GM21447 (cell line): ENCODE data around the gene PSMA2.

Source experiments
- ATAC-seq: cut with Tn5 transposase; IDR thresholded peaks from one replicate; pipeline ENCODE4 v1.9.1; 2021; ENCODE audit not compliant: unreplicated experiment

Gene PSMA2

DNA sequence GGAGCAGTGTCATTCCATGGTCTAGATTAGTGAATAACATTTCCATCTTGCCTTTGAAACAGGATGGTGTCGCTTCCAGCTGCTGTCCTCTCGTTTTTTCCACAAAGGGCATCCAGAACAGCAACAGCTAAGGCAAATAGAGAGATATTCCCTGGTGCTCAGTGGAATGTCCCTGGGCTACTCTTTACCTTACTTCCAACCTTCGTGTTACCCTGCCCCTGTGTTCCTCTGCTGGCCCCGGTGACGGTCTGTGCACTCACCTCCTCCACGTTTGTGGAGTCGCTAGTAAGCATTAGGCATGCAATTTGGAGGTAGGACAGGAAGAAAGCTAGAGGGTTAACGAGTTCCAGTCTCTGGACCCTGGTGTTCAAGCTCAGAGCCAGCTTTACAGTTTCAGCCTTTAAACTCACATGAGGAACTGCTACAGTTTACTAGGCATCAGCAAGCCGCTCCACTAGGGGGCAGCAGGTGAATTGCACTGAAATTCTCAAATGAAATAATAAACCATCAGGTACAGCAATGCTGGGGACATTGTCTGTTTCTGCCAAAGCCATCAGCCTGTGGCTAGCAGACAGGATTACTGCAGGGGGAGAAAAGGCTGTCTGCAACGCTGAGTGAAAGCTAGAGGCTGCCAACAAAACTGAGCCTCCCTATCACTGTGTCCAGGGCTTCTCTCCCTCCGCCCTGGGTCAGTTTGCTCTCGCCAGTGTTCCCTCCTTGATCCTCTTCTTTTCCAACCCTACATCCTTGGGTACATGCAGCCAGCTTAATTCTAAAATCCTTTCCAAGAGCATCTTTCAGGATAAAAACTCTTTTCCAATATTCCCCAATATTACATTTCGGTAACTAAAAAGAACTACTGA is 9.2 kb upstream of the PSMA2 start:
- ATAC-seq: peak; percentile 43

DNA sequence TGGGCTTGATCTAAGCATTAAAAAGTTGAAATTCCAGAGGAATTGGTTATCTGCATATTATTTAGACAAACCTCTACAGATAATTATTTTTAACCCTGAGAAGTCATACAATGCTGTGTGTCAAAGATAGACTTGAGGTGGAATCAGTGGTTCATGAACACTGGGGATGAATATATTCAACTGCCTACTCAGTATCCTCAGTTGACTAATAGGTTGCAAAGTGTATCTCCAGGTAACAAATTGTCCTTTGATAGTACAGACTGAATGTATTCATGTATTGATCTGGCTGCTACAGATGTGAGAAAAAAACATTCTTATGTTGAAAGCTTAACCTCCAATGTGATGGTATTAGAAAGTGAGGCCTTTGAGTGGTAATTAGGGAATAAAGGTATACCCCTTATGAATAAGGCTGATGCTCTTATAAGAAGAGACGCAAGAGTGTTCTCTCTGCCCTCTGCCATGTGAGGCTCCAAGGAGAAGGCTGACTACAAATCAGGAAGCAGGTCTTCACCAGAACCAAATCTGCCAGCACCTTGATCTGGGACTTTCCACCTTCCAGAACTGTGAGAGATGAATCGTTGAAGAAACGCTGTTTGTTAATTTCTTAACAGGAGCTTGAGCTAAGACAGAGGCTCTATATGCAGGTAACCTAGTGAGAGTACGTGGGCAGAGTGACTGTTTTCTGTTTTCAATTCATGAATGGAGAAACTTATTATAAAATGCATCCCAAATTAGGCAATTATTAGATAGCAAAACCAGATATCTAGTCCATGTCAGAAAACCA is 7.7 kb upstream of the PSMA2 start:
- ATAC-seq: no peak

DNA sequence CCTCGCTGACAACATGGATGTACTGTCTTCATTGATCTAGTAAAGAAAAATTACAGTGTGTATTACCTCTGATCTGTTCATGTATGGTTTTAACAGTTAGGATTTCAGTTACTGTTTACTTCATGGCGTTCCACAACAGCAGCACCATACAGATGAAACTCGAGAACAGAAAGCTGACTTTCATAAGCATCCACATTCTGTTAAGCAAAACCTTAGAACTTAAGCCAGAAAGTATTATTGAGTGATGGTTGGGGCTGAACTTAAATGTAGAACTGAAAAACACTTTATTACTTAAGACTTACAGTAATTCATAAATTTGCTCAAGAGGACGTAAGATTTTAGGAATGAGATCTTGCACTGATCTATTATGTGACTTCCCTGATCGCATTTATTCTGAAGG is 3.9 kb upstream of the PSMA2 start:
- no peak for ATAC-seq

DNA sequence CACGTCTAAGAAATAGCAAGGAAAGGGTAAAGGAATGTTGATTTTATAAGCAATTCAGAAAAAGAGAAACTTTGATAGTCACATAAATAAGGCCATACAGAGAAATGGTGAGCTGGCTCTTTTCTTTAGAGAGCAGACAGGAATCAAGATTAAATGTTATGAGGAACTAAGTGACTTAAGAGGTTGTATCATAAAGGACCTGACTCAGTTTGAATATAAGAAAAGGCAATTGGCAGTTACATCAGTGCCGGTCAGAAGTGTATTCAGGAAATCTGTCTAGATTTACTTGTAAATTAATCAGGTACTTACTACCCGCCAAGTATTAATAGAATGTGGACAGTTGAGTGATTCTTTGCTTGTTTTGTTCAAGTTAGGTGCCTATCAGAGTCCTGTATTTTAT is 2.3 kb upstream of the PSMA2 start:
- ATAC-seq: no peak

DNA sequence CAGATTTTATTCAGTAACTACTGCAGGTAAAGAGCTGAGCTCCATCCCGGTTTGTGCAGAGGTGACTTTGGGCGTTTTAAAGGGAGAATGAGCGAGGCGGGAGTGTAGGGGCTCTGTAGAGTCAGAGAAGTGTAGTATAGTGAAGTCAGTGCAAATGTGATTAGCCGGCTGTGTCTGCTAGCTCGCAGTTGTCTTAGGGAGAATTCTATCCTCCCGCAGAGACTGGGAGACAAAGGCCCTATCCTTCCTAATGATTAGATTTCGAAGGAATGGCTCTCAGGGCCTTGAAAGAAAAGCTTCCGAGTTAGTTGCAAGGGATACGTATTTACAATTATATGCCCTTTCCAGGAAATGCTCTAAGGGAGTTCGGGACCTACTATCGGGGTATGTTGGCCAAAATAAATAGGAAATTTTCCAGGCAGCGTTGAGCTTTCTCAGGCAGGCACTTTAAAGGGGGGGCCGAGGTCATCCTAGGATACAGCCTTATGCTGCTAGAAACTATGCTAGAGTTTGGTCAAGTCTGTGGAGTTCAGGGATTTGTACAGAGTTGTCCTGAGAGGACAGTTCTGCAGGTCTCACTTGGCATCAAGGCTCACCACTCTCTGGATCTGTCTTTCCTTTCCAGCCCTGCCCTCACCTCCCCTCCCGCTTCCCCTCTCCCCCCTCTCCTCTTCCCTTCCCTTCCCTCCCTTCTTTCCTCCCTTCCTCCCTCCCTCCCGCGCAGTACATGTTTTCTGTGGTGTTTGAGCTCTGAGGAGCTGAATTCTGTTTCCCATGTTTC is 1.0 kb upstream of the PSMA2 start:
- ATAC-seq: peak; percentile 22

DNA sequence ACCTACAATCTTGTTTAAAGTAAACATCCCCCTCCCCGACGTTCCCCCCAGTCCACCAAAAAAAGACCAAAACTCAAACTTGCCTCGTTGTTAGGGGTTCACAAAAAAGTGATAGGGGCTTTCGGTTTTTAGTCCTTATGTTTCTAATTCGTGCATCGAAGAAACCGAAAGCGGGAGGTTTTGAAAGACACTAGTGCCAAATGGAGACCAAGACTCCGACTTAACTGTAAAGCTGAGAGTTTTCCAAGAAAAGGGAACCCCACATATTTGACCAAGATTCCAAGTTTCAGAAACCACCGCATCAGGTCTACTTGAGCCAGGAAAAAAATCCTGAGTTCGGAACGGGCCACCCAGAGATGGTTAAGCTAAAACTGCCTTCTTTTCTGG is 534 bp downstream of the PSMA2 start:
- no peak for ATAC-seq

DNA sequence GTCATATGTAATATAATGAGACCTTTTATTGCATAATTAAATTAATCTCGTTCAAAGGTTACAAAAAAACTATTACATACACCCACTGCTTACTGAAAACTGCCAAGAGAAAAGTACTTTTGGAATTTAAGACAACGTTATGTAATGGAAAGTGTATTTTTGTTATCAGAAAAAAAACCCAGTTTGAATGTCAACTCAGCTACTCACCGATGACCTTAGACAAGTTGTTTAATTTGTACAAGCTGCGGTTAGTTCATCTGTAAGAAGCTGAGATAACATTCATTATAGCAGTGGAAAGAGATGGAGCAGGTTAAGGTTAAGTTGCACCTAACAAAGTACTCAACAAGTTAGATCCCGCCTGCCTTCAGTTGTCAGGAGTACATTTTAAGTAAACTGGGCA is 1.1 kb downstream of the PSMA2 start:
- ATAC-seq: no peak

DNA sequence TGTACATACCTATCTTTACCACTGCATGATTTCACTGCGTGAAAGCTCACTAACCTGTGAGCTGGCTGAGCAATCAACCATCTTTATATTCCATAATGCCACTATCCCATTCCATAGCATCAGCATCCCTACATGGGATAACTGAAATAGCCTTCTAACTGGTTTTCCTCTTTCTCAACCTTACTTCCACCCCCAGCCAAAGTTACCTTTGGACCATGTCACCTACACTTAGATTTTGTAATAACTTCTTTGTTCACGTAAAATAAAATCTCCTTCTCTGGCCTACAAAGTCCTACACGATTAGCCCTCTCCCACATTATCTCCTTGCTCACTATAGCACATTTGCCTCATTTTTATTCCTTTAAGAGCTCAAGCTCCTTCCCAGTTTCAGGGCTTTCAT is 2.5 kb downstream of the PSMA2 start:
- no peak for ATAC-seq

DNA sequence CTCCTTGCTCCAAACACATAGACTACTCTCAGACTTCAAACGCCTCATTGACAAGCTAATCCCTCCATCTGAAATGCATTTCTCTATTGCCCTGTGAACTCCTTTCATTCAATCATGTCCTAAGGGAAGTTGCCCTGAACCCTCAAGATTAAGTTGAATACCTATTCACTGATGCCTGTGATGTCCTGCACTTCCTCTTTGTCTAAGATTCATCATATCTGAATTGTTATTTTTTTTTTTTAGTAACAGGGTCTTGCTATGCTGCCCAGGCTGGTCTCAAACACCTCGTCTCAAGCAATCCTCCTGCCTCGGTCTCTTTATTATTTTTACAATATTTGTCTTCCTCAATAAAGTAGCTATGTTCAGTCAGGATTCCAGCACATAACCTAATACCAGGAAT is 3.2 kb downstream of the PSMA2 start:
- no peak for ATAC-seq

DNA sequence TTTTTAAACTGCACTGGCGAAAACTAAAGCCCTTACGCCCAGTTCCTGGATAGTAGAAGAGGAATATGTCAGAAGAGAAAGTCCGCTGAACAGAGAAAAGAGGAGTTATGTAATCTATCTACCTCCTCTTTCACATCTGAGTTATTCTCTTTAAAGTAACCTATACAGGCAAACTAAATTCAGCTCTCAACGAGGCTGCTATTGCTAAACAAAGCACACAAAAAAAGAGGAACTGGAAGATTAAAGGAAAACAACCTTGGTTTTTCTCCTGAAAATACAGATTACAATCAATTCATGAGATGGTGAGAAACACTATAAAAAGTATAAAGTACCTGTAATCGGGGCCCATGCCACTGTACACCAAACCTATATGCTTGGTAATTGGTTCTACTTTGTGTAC is 5.8 kb downstream of the PSMA2 start:
- ATAC-seq: no peak

DNA sequence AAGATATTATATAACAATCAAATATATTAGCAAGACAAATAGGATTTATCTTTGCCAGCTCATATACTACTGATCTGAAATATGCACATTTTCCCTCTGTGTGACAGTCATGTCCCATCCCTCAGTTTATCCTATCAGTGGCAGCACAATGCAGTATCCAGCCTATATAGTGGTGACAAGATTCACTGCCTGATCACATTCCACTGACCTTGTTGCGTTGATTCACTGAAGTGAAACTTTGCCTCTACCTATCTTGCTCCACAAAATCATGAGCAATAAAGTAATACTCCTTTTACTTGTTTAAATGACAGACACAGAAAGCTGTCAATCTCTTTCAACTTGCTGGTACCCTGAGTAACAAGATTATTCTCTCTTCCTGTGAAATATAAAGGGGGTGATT is 6.3 kb downstream of the PSMA2 start:
- ATAC-seq: no peak

DNA sequence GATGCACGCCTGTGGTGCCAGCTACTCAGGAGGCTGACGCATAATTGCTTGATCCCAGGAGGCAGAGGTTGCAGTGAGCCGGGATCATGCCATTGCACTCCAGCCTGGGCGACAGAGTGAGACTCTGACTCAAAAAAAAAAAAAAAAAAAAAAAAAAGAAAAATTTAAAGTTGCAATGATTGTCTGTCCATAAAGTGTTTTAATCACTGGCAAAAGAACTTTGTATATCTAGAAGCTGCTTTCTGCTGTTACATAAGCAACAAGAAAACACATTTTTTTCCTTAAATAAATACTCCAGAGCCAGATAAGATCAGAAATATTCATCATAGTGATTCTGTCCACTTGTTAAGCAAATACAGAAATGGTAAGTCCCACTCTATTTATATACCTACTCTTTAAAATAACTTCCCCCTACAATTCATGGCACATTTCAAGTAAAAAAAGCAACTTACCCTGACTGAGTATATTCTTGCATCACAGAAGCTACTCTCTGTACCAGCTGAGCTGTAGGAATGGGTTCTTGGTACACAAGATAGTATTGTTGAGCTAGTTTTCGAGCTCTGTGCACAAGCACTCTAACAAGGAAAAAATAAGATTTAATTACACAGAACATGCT is 7.6 kb downstream of the PSMA2 start:
- ATAC-seq: no peak

DNA sequence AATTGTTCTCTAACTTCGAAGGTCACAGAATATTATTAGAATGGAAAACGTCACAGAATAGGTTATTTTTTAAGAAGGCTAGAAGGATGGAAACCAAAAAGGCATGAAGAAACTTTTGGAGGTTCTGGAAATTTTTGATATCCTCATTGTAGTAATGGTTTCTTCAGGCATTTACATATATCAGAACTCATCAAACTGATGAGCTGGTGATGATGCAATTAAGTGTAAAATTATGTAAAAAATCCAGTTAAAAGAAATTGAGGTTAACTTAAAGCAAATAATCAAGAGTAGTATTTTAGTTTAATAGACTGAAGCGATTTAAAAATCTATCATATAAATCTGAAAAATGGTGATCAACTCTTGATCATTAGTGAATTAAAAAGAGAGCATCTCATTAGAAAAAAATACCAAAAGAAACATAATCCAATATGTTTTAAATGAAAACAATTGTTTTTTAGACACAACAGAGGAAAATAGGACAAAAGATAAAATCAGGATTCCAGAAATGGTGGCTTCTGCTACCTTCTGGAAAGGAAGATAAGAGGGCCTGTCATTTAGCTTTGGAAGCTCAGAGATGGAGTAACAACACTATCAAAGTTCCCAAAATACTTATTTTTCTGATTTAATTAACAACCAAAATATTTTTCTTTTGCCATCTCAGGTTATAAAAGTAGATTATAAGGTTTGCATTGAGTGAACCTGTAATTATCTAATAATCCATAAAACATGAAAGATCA is 9.8 kb downstream of the PSMA2 start:
- no peak for ATAC-seq

DNA sequence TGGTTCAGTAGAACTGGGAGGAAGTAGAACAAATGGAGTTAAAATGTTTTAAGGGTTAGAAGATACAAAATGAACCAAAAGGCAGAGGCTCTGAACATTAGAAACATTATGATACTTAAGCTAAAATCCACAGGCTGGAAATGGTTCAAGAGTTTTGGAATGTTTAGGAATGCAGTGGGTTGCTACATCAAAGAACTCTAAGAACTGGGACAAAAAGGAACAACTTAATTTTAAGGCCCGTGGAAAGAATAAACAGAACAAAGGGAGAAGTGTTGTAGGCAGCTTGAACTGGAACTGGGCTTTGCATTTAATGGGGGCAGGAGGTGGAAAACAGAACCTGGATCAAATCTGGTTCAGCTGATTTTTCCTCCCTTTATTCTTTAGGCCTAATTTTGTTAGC is 16.6 kb downstream of the PSMA2 start:
- ATAC-seq: no peak

DNA sequence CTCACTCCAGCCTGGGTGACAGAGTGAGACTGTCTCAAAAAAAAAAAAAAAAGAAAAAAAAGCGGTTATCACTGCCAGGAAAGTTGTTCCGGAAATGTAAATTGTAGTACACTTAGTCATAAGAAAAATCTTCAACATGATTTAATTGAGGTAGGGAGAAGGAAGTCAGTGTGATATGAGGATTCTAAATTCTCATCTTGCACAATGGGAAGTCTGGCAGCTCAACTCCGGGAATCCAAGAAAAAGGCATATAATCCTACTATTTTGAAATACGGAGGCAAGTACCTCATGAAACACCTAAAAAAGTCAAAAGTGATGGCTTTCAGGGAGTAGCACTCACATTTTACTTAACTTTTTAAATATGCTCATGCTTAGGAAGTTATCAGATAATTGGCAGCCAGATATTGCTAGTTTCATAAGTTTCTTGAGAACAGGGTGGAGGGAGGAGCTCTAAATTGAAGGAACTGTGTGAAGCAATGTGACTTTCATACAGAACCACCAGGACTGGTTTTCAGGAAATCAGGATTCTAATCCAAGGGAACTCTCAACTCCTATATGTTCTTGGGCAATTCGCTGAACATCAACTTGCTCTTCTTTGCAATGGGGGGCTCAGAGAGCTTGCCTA is 17.4 kb downstream of the PSMA2 start:
- no peak for ATAC-seq

DNA sequence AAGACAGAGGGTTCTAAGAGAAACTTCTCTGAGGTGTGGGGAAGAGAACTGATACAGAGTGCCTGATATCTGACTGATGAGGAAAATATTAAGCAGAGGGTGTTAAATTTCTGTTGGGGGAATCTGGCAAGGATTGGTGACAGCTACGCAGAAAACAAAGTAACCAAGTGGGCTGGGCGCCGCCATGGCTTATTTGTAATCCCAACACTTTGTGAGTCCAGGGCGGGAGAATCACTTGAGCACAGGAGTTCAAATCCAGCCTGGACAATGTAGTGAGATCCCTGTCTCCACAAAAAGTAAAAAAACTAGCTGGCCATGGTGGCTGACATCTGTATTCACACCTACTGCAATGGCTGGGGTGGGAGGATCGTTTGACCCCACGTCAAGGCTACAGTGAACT is 18.0 kb downstream of the PSMA2 start:
- no peak for ATAC-seq

DNA sequence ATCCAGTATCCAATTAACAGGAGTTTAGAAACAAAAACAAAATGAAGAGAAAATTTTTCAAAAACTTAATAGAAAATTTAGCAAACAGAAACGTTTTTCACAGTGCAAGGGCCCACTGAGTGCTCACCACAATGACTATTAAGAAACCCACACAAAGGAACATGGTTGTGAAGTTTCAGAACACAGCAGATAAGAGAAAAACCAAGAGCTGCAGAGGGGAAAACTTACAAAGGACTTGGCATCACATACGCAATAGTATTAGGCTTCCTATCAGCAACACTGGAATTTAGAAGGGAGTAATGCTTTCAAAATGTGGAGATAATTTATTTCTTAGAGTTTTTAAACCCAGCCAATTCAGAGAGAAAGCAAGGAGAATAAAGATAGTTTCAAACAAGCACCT is 18.4 kb downstream of the PSMA2 start:
- no peak for ATAC-seq

DNA sequence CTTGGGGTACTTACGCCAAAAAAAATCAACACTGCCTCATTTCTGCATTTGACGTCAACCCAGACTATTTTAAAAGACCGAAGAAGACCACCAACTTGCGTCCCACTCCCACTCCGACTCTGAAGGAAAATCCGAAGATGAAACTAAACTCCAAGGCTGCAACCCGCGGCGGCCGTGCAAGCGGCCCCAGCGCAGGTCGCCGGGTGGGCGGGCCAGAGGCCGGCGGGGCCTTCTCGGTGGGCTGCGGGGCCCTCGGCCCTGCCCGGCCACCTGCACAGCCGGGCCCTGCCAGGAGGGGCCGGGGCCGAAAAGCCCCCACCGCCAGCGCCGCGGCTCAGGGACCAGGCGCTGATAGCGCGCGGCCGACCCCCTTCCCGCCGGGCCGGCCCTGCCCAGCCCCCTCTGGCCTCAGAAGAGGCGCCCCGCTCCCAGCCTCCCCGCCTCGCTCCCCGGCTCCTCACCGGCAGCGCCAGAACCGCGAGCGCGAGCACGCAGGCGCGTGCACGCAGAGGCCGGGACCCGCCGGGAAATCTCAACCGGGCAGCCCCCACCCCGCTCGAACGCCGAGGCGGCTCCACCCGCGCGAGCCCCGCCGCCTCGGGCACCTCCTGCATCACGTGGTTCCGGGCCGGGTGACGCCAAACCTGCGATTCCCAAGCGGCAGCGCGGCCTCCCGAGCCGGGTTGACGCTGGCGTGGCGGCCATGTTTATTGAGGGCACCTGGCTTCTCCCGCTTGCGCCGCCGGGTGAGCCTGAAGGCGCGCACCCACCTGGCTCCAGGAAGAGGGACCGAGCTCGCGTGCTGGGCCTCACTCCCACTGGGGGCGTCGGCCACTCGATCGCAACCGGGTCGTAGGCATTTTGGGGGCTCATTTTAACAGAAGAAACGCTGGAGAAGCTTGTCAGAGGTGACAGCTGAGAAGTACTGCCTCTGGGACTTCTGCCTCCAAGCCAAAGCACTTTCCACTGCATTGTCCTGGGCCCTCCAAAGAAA is 20.2 kb downstream of the PSMA2 start, which contains the start of gene C7orf25:
TSS of gene C7orf25 (minus strand) at position 617 of the 994 bp plus-strand sequence. CDS start 1,170 bp downstream, outside the sequence.
- peak; percentile 93 for ATAC-seq

DNA sequence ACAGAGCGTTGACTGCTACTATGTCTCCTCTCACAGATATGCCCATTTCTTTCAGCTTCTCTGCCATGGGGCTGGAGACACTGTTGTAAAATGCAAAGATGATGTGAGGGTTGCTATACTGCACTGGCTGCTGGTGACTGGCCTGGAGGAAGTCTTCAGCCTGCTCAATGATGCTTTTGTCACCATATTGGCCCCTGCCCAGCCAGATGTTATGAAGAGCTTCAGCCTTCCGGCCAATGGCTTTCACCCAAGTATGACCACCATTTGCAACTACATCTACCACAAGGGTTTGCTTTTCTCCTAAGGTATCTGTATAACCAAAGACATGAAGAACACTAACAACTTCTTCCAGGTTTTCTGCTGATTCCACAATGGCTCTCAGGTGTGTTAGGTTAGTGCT is 21.7 kb downstream of the PSMA2 start:
- no peak for ATAC-seq
